Kidney tubule cell (primary cell): ENCODE data around the gene LYZL4.
A peak's percentile ranks its signal among the peaks of the same experiment; 100 is the strongest.

Experiments used
- DNase-seq: peaks from one replicate; pipeline ENCODE4 v3.0.0-alpha.2; 2018; ENCODE audit warnings: low spot score

The LYZL4 gene

DNA sequence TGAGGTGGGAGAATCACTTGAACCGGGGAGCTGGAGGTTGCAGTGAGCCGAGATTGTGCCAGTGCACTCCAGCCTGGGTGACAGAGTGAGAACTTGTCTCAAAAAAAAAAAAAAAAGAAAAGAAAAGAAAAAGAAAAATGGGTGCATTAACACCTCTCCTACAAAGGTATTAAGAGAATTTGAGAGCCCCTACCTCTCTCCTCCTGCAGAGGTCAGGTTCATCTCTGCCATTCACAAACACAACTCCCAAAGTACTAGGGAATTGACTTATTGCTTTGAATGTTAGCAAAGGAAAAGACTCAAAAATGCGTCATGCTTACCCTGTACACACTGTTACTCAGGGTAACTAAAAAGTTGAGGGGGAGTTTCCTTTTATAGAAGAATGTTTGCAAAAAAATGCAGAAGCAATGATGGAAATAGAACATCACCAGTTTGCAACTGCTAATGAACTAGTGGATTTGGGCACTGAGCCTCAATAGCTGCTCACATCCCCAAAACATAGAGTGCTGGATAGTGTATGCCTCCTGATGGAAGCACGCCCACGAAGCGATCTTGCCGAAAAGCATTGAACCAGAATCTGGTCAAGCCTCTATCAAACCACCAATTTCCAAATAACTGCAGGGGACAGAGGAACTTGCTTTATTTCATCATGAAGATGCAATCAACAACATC is 15.5 kb upstream of the LYZL4 start:
- DNase-seq, result no peak

DNA sequence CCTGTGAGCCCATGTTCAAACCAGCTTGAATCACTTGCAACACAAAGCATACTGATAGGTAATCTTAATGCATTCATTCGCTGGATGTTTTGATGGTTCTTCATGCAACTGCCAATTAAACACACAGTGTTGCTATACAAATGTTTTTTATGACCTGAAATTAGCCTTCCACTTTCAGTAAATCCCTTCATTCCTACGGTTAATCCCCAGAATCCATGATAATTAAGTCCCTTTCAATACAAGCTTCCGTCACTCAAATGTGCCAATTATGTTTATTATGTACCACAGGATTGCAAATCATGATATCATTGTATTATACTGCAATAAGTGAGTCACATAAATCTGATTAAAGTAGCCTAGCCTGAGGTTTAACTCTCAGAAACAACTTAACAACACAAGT is 14.5 kb upstream of the LYZL4 start:
- no peak for DNase-seq

DNA sequence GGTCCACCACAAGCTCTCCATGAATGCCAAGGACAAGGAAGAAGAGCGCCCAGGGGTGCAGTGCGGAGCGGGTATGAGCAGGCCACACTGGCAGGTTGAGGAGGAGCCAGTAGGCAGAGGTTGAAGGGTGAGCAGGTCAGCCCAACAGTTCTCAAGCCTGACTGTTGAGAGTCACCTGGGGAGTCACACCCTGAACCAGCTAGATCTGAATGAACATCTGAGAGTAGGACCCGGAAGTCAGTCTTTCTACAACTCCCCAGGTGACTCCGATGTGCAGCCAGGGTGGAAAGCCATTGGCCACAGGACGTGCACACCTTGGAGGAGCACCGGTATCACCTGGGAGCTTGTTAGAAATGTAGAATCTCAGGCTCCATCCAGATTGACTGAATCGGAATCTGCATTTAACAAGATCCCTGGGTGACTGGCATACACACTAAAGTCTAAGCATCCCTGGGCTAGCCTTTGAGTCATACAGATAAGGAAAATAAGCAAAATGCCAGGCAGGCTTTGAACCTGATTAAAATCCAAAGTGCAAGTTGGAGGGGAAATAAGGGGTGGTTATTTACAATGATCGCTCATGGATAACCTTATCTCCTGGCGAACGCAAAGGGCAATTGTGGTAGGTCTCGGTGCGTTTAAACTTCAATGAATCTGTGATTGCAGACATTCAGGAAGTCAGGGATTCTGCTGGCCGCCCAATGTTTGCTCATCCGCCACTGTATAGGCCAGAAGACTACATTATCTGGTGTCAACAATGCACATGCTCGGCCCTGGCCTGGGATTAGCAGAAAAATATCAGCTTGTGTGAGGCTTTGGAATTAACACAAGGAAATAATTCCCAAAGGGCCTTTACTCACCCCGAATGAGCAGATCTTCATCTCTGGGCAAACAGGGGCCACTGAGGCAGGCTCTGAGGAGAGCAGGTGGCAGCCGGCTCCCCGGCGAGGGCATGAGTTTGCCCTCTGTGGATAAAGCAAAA is 11.7 kb upstream of the LYZL4 start:
- DNase-seq, result no peak

DNA sequence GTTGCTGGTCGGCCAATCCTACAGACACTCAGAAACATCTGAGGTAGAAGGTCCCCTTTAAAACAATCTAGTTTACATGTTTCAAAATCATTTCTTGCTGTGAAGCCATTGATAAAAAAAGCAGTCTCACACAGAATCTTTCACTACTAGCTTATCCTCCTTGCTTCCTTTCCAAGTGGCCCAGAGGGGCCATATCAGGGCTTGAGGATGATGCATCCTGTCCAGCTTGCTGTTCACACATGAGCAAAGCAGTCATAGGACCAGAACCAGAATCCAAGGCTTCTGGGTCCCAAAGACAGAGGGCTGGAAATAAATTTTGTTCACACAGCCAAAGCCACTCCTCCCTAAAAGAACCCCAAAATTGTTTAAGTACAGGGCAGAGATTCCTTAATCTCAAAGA is 9.2 kb upstream of the LYZL4 start:
- DNase-seq, result no peak

DNA sequence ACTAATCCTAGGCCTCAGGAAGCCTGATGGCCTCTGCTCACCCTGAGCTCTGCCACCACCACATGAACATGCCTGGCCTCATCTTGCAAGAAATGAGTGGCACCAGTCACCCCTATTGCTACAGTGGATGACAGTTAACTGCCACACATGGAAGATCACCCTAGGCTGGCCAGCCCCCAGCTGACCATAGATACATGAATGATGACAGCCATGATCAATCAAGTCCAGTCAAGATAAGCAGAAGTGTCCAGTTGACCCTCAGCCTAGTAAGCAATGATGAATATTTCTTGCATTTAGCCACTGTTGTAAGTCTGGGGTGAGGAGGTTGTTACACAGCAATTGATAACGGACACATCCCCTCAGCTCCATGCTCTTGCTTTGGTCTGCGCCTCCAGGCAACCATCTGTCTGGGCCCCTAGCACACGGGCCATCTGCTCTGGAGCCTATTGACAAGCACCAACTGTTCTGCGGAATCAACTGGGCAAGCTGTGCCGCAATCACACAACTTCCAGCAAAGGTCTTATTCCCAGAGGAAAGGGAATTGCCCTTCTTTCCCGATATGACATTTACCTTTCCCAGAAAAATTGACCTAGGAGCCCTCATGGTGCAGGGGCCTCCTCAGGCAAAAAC is 2.2 kb upstream of the LYZL4 start:
- no peak for DNase-seq

DNA sequence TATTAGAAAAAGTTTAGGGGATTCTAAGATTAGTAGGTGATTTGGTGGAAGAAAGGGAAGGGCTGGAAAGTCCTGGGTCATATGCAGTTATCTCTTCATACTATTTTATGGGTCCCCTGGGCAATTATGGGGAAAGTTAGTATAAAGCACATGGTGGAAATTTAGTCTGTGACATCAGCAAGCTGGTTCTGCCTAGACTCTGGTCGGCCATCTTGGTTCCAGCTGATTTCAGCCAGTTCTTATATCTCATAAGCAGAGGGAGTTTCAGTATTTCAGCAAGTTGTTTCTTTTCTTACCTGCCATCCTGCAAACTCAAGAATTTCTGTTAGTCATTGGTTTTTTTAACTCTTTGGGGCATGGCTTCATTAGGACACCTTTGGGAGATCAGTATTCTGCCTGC is 1.0 kb upstream of the LYZL4 start:
- DNase-seq, result no peak

DNA sequence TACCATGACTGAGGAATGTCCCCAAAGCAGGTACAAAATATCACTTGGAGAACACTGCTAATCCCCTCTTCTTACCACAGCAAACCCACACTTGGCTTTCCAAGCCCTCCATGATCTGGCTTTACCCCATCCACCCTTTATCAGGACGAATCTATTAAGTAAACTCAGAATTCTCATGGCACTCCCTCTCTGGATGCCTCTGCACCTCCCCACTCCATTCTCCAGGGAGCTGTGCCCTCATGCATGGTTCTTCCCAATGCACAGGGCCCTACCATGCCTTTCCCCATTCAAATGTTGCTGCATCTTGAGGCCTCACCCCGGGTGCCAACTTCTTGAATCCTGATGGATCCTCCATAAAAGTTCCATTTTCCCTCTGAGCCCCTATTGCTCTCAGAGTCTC is 2.3 kb downstream of the LYZL4 start:
- no peak for DNase-seq

DNA sequence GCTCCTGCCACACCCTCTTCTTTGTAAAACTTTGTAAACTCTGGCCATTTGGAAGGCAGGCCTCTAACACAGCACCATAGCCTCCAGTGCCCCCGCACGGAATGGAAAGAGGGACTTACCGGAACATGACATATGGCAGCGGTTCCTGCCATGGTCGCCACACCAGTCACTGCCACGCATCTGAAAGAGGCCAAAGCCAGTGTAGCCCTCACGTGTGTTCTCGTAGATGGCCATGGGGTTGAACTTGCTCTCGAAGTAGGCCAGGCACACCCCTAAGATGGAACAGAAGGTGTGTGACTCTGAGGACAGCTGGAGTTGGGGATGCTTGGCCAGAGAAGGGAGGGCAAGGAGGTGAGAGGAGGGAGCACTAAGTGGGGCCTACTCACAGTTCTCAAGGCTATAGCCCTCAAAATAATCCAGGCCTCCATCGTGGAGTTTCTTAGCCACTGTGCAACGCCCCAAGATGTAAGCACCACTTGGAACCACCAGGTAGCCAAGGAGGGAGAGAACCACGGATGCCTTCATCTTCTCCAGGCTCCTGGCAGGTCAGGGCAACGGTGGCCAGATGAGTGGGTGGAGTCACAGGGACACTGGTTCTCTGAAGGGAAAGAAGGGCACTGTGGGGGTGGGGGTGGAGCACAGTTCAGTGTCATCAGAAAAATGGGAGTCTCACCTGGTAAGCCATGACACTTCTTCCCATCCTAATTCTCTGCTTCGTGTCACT is 3.5 kb downstream of the LYZL4 start:
- DNase-seq, result no peak

DNA sequence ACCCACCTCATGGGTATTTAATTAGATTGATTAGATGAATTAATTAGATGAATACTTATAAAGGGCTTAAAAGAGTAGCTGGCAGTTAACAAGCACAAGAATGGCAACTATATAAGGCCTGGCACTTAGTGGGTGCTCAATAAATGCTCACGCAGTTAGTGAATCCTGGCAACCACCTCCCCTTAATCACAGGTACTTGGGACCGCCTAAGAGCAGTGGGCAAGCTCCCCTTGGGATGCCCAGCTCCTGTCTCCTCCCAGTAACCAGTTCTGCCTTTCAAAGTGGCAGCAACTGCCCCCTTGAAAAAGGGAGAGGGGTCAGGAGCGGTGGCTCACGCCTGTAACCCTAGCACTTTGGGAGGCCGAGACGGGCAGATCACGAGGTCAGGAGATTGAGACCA is 4.6 kb downstream of the LYZL4 start:
- DNase-seq, result no peak

DNA sequence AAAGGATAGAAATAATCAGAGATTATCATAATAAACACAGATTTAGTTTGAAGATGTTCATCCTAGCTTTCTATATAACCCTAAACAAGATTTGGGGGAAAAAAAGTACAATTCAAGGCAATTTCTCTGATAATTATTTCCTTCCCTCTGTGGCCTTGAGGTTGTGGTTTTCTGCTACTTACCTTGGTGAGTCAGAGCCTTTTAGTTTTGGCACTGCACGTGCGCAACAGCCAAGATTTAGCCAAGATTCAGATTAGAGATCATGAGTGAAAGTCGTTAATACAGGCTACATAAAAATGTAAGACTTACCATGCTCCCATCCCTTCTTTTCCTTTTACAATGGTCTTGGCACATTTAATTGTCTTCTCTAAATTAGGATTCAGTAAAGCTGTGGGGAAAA is 6.7 kb downstream of the LYZL4 start:
- no peak for DNase-seq

DNA sequence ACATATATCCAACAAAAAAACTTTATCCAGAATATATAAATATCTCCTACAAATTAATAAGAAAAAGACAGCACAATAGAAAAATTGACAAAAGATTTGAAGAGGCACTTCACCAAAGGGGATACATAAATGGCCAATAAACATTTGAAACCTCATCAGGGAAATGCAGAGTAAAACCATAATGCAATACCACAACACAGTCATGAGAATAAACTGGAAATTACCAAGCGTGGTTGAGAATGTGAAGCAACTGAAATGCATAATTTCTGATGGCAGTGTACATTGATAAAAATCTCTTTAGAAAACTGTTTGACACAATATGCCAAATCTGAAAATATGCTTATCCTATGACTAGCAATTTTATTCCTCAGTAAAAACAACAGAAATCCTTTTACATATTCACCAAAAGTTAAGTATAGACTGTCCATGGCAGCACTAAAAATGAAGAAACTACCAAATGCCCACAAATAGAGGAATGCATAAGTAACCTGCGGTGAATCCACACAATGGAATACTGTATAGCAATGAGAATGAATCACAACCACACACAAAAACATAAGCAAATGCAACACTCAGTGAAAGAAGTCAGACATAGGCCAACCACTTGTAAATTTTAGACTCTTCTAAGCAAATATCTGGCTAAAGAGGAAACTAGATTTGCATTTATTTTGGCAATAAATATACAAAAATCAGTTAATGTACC is 7.9 kb downstream of the LYZL4 start:
- no peak for DNase-seq

DNA sequence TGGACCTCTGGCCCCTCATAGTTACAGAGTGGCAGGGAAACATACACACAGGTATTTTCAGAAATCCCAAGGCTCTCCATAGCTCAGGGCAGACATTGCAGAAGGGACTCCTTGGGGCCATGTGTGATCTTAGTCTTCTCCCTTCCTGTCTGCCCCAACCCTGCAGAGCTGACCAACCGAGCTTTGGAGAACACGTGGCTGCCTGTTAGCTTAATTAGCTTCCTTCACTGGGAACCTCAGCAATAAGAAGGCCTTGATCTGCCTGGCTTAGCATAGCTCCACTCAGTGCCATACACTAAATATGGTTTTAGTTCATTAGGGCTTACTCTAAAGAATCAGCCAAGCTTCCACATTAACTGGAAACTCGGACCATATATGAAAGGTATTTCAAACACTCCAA is 12.3 kb downstream of the LYZL4 start:
- no peak for DNase-seq

DNA sequence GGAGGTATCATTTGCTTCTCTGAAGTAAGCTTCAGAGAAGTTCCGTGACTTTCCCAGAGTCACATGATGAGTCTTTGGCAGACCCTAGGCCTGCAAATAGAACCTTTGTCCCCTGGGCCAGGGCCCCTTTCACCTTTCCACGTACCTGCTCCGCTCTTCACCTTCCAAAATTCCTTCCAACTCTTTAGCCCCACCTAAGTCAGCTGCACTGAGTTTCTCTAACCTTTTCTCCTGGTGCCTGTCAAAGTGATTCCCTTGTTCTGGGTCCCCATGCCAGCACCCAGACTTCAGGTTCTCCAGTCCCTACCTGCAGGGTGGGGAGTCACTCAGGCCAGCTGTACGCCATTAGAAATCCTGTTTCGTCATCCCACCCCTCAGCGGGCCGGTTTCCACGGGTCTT is 12.8 kb downstream of the LYZL4 start:
- DNase-seq, result no peak

DNA sequence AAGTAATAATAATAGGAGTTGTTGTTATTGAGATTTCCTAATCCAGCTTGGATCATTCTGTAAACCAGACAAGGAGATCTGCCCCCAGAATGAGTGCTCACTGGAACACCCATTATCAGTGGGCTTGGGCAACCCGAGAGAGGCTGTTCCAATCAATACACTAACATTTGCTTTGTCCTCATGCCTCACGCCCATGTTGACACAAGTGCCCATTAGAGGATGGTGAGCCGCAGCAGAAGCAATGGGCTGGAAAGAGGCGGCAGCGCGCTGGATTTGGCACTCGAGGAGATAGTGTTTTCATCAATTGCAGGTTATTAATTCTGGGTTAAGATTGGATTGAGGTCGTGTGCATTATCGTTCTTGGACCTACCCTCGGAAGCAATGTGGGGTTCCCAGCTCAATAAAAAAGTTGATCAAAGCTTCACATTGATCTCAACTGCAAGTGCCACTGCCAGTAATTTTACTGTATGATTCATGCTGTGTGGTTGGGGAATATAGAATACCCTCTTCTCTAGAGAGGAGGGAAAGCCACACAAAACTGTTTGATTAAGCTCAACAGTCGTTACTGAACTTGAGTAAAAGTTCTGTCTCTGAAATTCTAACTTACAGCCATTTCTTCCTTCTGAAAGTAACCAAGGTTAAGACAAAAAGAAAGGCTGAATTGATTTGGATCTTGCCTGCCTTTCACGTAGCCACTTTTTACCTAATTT is 15.7 kb downstream of the LYZL4 start:
- no peak for DNase-seq

DNA sequence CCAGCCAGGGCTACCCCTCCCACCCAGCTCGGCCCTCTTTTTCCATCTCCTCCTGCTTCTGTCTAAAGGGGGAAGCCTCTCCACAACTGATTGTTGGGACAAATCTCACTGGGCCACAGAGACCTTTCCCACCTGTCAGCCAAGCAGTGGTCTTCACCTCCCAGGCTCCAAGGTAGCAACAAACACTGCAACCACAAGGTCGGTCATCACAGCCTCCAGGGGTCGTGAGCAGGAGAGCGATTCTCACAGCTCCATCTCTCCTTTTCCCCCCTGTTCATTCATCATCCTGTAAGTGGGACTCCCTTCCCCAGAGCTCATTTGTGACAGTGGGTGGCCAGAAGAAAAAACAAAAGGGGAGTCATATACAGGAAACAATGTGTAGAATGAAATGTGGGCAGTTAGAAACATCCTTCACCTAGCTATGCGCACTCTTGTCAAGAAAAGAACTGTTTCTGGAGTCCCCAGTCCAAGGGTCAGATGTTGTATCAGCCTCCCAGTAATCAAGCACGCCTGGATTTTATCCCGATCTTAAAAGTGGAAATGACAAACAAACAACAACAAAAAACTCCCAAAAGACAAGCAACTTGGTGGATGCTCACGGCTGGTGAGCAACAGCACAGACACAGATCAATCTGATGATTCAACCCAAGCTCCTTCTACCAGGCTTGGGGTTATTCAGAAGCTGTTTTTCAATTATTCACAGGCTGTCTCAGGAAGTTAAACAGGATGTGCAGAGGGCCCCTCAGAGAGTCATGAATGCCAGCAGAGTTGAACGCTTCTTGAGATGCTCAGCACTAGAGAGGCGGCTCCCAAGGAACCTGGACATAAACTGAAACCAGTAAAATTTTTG is 22.4 kb downstream of the LYZL4 start:
- DNase-seq, result peak; percentile 47

DNA sequence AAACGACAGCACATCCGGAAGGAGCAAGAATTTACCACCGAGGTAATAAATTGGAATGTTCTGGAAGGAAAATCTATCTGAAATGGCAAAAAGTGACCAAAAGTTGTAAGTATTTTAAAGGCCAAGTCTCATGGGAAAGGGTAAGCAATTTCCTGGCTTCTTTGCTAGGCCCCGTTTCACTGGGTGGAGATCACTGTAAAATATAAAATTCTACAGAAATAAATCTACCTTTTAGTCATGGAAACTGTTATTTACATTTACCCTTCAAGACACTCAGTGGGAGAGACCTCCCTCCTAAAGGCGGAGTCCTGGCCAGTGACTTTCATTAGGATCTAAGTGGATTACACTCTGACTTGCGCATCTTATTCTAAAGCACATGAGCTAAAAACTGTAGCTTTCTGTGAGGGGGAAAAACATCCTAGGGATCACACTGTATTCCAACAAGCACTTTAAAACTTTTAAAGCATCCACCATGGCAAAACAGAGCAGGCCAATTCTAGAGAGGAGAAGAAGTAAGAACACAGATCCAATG is 28.8 kb downstream of the LYZL4 start:
- DNase-seq, result no peak

DNA sequence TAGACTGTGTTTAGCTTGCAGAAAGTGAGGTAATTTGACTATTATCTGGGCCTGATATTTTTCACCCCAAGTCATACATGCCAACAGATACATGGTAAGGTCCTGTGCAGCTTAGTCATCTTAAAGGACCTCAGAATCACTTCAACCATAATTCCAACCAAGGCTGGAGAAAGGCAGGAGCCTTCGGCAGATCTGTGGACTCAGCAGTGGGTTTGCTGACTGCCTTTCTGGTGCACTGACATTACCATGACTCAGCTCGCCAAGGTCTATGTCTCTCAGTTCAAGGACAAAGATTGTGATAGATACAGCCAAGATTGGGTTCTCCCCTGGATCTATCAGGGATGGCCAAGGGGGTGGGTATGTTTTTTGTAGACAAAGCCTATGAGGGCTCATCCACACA is 32.7 kb downstream of the LYZL4 start:
- DNase-seq, result no peak

DNA sequence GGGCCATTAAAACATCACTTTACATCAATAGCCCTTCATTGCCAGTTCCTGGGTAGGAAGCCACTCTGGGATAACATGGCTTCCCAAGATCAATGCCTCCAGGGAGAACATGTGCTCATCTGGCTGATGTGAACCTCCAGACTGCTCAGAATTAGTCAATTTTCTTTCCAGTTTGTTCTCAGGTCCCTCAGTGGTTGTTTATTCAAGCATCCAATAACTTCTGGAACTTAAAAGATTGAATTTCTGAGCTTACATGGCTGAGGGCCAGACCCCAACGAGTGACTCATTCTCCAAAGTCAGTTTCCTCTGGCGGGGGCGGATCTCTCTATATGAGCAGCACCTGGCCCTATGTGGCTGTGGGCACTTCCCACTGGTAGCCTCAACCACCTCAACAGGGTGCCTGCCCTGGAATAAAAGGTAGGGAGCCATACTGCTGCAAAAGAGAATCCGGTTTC is 34.0 kb downstream of the LYZL4 start:
- peak; percentile 69 for DNase-seq

DNA sequence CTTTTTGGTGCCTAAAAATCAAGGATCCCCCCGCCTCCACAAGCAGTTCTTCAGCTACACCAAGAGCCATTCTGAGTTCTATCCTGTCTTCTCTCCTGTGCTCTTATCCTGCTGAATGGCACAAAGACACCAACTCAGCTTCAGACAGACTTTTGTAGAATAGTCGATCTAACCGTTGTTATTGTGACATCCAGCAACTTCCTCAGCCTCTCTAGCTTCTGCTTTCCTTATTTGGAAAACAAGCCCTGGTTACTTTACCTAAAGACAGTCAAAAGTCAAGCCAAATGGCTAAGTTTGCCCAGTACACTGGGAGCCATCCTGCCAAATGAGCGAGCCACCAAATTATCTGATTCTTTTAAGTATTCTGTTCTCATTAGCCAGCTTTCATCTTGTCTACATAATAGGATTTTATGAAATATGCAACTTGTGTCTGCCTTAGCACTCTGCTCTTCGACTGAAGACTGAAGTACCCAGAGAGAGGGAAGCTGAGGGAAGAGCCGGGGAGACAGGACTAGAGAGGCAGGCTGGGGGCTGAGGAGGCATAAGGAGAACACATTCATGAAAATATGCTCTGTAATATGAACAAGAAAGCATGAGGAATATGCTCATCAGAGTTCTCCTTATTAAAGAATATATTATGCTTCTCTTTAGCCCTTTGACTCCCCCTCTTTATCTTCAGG is 35.1 kb downstream of the LYZL4 start:
- no peak for DNase-seq
